Neural crest cell (in vitro differentiated cells): ENCODE results near the gene AK8. TPM values are rescaled to one million over a fixed set of nuclear protein-coding genes. Genes with fewer than 3 reads are reported as not detected.
A peak's percentile ranks its signal among the peaks of the same experiment; 100 is the strongest.

Experiments
- DNase-seq: peaks from one replicate; pipeline ENCODE4 v3.0.0; 2021; ENCODE audit warnings: low read depth, mixed read lengths, low spot score
- H3K27ac Mint-ChIP-seq: one replicate; pipeline ENCODE4 v1.8.0; 2021; ENCODE audit warnings: mild to moderate bottlenecking, mixed read lengths; ENCODE audit not compliant: unreplicated experiment
- H3K27me3 Mint-ChIP-seq: 2 replicates; pipeline ENCODE4 v1.8.0; 2021; ENCODE audit warnings: low read depth, mild to moderate bottlenecking, mixed read lengths
- H3K36me3 Mint-ChIP-seq: 2 replicates; pipeline ENCODE4 v1.8.0; 2021; ENCODE audit warnings: low read depth, mild to moderate bottlenecking, mixed read lengths
- H3K4me1 Mint-ChIP-seq: 2 replicates; pipeline ENCODE4 v1.8.0; 2021; ENCODE audit warnings: mixed read lengths
- H3K4me3 Mint-ChIP-seq: one replicate; pipeline ENCODE4 v1.8.0; 2021; ENCODE audit warnings: mild to moderate bottlenecking, mixed read lengths
- H3K9me3 Mint-ChIP-seq: 2 replicates; pipeline ENCODE4 v1.8.0; 2021; ENCODE audit warnings: mixed read lengths
- CTCF ChIP-seq: fragments of 200-600 bp; sonication (generic); conservative IDR thresholded peaks from 2 replicates; pipeline ENCODE4 v1.5.0; 2021; ENCODE audit warnings: antibody characterized with exemption, mild to moderate bottlenecking
- total RNA-seq: library from RNA; stranded (reverse); gene quantifications from 2 replicates; pipeline ENCODE4 v1.2.1, GENCODE V29; 2021

AK8 gene
- total RNA-seq, 1 donor from 2014 or later: 0.96 TPM

GRCh38 chr9:132780230-132781007 is 97.7 kb downstream of the AK8 start:
- Mint-ChIP-seq H3K27me3 (no peaks in the 10 kb centered on the region), H3K4me3 (peak overlapping the region; percentile 20), H3K27ac (peak overlapping the region; percentile 5), H3K36me3 (no peaks in the 10 kb centered on the region), H3K9me3 (peaks cover 2% of the 10 kb centered on the region), H3K4me1 (peaks cover 35% of the 10 kb centered on the region)
- no peak for TF ChIP-seq CTCF
- DNase-seq: no peak

- no peak overlapping the region for H3K4me3 Mint-ChIP-seq
- peaks cover 8% of the 10 kb centered on the region for H3K9me3 Mint-ChIP-seq
- DNase-seq: no peak
- H3K27ac Mint-ChIP-seq: no peak overlapping the region
- H3K36me3 Mint-ChIP-seq: peaks cover 7% of the 10 kb centered on the region
- peaks cover 38% of the 10 kb centered on the region for H3K4me1 Mint-ChIP-seq
- H3K27me3 Mint-ChIP-seq: no peaks in the 10 kb centered on the region
- no peak for TF ChIP-seq CTCF
Measured at GRCh38 chr9:132776891-132777290, 101.2 kb downstream of the AK8 start.

GRCh38 chr9:132776268-132776667 is 101.8 kb downstream of the AK8 start:
- no peak for TF ChIP-seq CTCF
- Mint-ChIP-seq H3K36me3 (peaks cover 11% of the 10 kb centered on the region), H3K9me3 (peaks cover 14% of the 10 kb centered on the region), H3K27me3 (no peaks in the 10 kb centered on the region), H3K27ac (no peak overlapping the region), H3K4me1 (peaks cover 33% of the 10 kb centered on the region), H3K4me3 (no peak overlapping the region)
- no peak for DNase-seq

- H3K27ac Mint-ChIP-seq: peak overlapping the region; percentile 75
Measured at GRCh38 chr9:132775720-132776119, 102.4 kb downstream of the AK8 start.

GRCh38 chr9:132774886-132775285 is 103.2 kb downstream of the AK8 start:
- Mint-ChIP-seq H3K4me3 (peak overlapping the region; percentile 25), H3K27ac (peak overlapping the region; percentile 86), H3K9me3 (peaks cover 14% of the 10 kb centered on the region), H3K4me1 (peaks cover 22% of the 10 kb centered on the region), H3K36me3 (peaks cover 11% of the 10 kb centered on the region), H3K27me3 (no peaks in the 10 kb centered on the region)
- no peak for TF ChIP-seq CTCF
- DNase-seq: no peak

More at GRCh38 chr9:132775720-132776119, 102.4 kb downstream of the AK8 start:
- no peak for DNase-seq
- Mint-ChIP-seq H3K36me3 (peaks cover 11% of the 10 kb centered on the region), H3K27me3 (no peaks in the 10 kb centered on the region), H3K4me1 (peaks cover 28% of the 10 kb centered on the region), H3K9me3 (peaks cover 14% of the 10 kb centered on the region), H3K4me3 (no peak overlapping the region)
- no peak for TF ChIP-seq CTCF
